HG03565 (cell line): ENCODE data around the gene CCK.

Experiments
- ATAC-seq: cut with Tn5 transposase; IDR thresholded peaks from one replicate; pipeline ENCODE4 v1.9.1; 2021; ENCODE audit warnings: mild to moderate bottlenecking, moderate library complexity; ENCODE audit not compliant: unreplicated experiment

CCK gene

GRCh38 chr3:42226470-42227425 is 39.2 kb downstream of the CCK start:
- no peak for ATAC-seq

GRCh38 chr3:42225486-42226363 is 40.3 kb downstream of the CCK start:
- ATAC-seq: no peak

GRCh38 chr3:42224658-42225421 is 41.1 kb downstream of the CCK start:
- ATAC-seq: no peak

- no peak for ATAC-seq
Observed at GRCh38 chr3:42224178-42224577, 41.8 kb downstream of the CCK start.

GRCh38 chr3:42222942-42223693 is 42.9 kb downstream of the CCK start:
- no peak for ATAC-seq

GRCh38 chr3:42220436-42221121 is 45.4 kb downstream of the CCK start:
- ATAC-seq: no peak

- ATAC-seq: no peak
Observed at GRCh38 chr3:42216931-42217333, 49.1 kb downstream of the CCK start.

GRCh38 chr3:42216302-42216701 is 49.7 kb downstream of the CCK start:
- peak; percentile 54 for ATAC-seq

GRCh38 chr3:42214565-42215283 is 51.3 kb downstream of the CCK start:
- ATAC-seq: peak; percentile 36

GRCh38 chr3:42214064-42214463 is 51.9 kb downstream of the CCK start:
- ATAC-seq: no peak

- no peak for ATAC-seq
Observed at GRCh38 chr3:42213417-42213816, 52.6 kb downstream of the CCK start.

GRCh38 chr3:42210726-42211125 is 55.3 kb downstream of the CCK start:
- ATAC-seq: no peak

- no peak for ATAC-seq
Observed at GRCh38 chr3:42209917-42210316, 56.1 kb downstream of the CCK start.
